Retinal pigment epithelial cell (primary cell): ENCODE results near the gene SPRR2B.
A peak's percentile ranks its signal among the peaks of the same experiment; 100 is the strongest.
"Not testable (repeated sequence)": the region's sequence is repeated elsewhere in the genome, so short reads cannot be mapped to it uniquely, and the experiment has no call there.

ENCODE experiments used
- DNase-seq: peaks from one replicate; pipeline ENCODE4 v3.0.0-alpha.2; 2010; ENCODE audit warnings: low read depth
- H3K4me3 ChIP-seq: 2 replicates; pipeline ENCODE4 v1.5.1; 2011; ENCODE audit warnings: mild to moderate bottlenecking, low read length, control low read depth, moderate library complexity
- TF ChIP-seq, protein P1 (sequence below): conservative IDR thresholded peaks from 2 replicates; pipeline ENCODE4 v1.5.1; 2011; ENCODE audit warnings: low read depth, low read length, control low read depth, inconsistent platforms

The SPRR2B gene

DNA sequence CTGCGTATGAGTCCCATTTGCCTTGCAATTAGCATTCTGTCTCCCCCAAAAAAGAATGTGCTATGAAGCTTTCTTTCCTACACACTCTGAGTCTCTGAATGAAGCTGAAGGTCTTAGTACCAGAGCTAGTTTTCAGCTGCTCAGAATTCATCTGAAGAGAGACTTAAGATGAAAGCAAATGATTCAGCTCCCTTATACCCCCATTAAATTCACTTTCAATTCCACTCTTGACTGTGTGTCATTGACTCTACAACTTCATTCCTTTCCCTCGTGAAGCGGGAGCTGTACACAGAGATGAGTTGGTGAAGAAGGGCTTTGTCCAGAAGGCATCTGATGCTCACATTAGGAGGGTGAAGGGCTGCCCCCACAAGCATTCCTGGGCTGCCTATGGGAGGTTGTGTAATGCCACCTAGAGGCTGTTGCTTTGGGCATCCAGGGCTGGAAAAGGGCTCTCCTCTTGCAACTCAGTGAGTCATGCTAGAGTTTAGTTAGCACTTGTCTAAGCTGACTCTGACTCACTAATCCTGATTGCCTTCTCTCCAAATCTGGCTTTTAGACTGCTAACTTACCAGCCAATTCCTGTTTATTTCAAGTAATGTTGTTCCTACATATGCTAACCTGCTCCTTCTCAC, 38.6 kb downstream of the SPRR2B start:
- TF ChIP-seq, protein P1, sequence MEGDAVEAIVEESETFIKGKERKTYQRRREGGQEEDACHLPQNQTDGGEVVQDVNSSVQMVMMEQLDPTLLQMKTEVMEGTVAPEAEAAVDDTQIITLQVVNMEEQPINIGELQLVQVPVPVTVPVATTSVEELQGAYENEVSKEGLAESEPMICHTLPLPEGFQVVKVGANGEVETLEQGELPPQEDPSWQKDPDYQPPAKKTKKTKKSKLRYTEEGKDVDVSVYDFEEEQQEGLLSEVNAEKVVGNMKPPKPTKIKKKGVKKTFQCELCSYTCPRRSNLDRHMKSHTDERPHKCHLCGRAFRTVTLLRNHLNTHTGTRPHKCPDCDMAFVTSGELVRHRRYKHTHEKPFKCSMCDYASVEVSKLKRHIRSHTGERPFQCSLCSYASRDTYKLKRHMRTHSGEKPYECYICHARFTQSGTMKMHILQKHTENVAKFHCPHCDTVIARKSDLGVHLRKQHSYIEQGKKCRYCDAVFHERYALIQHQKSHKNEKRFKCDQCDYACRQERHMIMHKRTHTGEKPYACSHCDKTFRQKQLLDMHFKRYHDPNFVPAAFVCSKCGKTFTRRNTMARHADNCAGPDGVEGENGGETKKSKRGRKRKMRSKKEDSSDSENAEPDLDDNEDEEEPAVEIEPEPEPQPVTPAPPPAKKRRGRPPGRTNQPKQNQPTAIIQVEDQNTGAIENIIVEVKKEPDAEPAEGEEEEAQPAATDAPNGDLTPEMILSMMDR, result peak; percentile 74
- DNase-seq, result peak; percentile 93
- no peak overlapping the region for H3K4me3 ChIP-seq

DNA sequence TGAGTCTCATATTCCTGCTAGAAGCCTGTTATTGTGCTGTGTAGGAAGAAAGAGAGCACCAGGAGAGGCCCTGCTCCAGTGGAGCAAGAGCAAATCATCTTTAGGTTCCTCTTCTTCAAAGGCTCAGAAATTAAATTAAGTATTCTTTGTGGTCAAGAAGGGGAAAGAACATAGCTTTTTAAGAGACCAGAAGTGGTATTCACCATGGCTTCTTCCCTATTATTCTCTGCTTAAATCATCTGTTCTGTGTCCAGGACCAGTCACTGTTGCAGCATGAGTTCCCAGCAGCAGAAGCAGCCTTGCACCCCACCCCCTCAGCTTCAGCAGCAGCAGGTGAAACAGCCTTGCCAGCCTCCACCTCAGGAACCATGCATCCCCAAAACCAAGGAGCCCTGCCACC, 39.3 kb downstream of the SPRR2B start:
- TF ChIP-seq, protein P1, result no peak
- H3K4me3 ChIP-seq, result no peak overlapping the region
- no peak for DNase-seq

DNA sequence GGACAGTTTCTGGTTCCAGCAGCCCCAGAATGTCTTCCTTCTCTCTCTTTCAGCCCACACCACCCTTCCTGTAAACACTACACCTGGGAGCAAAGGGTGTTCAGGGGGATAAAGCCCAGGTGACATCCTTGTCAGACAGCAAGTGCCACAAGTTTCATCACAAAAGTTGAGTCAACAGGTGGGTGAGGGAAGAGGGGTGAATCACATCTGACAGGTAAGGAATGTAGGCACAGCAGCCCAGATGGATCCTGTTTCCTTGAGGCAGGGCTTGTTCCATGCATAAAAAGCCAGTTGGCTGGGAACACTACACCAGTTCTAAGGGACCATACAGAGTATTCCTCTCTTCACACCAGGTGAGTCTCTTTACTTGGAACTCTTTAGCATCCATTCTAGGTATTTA, 40.5 kb downstream of the SPRR2B start, which contains the start of gene SPRR1B:
TSS of gene SPRR1B (plus strand) at position 309 of the 400 bp plus-strand sequence. CDS start 1,143 bp downstream, outside the sequence.
- TF ChIP-seq, protein P1, result no peak
- no peak within 1 kb of the TSS for H3K4me3 ChIP-seq
- no peak for DNase-seq

DNA sequence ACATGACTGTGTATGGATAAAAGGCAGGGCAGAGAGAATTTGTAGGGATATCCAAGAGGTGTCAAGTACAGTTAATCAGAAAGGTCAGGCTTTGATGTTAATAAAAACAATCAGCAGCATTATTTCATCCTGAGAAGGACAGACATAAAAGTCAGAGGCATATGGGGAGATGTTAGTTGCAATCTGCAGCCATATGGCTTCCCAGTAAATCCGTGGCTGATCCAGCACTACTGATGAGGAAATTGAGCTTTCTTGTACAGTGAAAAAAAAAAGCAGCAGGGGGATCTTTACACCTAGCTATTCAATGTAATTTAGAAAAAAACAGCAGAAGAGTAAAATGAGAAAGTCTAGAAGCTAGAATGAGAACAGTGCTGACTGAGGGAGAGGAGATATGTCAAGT, 42.6 kb downstream of the SPRR2B start:
- H3K4me3 ChIP-seq, result no peak overlapping the region
- no peak for DNase-seq

DNA sequence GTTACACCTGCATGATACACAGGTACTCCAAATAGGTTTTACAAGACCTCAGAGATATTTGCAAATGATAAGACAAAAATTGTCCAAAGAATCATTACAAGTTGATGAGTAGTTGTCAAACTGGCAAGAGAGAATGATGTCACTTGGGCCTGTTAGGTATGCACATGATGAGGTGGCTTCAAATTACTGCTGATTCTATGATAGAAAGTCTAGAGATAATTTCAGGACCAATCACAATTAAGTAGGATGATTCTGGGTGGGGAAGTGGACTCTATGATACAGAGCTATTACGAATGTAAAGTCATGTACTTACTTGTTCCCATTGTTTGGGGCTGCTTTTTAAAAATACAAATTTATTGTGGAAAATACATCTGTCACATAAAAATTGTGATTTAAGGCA, 45.6 kb downstream of the SPRR2B start:
- TF ChIP-seq, protein P1, result no peak
- no peak overlapping the region for H3K4me3 ChIP-seq
- DNase-seq, result no peak

More for the DNA sequence above, 42.6 kb downstream of the SPRR2B start:
- TF ChIP-seq, protein P1, result no peak

DNA sequence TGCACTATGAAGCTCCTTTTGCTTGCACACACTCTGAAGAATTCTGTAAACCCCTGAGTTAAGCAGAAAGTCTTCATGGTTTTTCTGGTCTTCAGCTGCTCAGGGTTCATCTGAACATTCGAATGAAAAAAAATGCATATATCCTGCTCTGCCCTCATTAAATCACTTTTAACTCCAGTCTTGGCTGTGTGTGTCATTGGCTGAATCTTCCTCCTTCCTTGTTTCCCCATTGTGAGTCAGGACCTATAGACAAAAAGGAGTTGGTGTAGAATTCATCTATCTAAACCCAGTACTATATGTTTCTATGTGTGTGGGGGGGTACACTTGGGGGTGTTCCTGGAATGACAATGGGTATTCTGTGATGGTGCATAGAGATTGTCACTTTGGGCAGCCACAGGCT, 47.0 kb downstream of the SPRR2B start:
- no peak for DNase-seq
- H3K4me3 ChIP-seq, result no peak overlapping the region
- TF ChIP-seq, protein P1, result no peak

DNA sequence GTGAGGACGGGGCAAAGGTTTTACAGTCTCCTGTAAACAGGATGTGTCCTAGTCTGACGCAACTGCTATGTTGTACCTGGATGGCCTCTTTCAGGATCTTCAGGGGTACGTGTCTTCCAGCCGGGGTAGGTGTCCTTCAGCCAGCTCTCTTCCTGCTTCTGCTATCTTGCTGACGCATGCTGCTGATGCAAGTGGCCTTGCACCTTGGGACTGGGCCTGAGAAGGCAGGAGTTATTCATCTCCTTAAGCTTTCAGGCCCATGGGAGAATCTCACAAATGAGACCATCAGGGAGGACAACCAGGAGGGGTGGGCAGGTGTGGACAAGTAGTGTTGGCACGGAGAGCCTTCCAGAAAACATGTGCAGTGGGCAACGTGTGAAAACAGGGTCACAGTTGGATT, 48.3 kb downstream of the SPRR2B start:
- no peak overlapping the region for H3K4me3 ChIP-seq
- TF ChIP-seq, protein P1, result no peak
- no peak for DNase-seq

DNA sequence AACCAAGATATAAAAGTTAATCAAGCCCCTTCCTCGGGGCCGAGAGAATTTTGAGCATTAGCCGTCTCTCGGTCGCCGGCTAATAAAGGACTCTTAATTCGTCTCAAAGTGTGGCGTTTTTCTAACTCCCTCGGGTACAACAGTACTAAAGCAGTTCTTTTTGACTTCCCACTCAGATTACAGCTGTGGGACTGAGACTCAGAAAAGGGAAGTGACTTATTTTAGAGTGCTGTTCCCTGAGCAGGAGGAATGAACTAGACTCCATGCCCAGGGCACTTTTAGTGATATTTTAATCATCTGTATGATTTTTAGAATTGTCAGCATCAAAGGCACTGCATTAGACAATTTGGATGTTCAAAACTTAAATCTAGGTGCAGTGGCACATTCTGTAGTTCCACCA, 49.1 kb downstream of the SPRR2B start:
- not testable (repeated sequence) for H3K4me3 ChIP-seq, DNase-seq

DNA sequence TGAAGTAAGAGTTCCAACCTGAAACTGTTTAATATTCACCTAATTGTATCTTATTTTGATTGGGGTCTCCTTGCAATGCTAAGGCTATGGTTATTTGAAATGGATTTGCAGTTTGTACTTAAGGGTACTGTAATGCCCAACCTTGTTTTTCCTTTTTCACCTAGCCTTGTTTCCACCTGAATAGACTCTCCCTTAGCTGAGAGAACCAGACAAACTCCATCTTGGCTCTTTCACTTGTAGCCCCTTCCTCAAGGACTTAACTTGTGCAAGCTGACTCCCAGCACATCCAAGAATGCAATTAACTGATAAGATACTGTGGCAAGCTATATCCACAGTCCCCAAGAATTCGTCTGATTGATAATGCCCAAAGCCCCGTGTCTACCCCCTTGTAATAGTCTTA, 49.6 kb downstream of the SPRR2B start:
- not testable (repeated sequence) for H3K4me3 ChIP-seq, DNase-seq
